Heart left ventricle (tissue), 13 donors: ENCODE data around the gene RNF135.

ENCODE experiments used
- POLR2A ChIP-seq, 2 donors: fragments of 450-650 bp; IDR thresholded peaks; one replicate each; pipeline ENCODE4 v1.6.1; 2017; ENCODE audit warnings: antibody characterized with exemption in 2 of 2, mild to moderate bottlenecking in 2 of 2, moderate library complexity in 2 of 2
- TF ChIP-seq, protein P1 (sequence below), 12 donors: fragments of 200-600 bp; sonication (generic) in 4 of 12; IDR thresholded peaks; one replicate each; pipeline versions ENCODE4 v1.5.0 to v1.8.0; 2018 to 2022; ENCODE audit warnings: antibody characterized with exemption in 12 of 12, mild to moderate bottlenecking in 5 of 12
- donor health status: ischemic (EF 13 %, LVEDD 7.1; RV severe dilation, severe dysfunction).
- donor health status: DM: no; HTN: yes; CAD: no.
- donor health status: DM: no; HTN: no; CAD: no.
- donor health status: ischemic (EF 25% LVEDD 6.9; RV normal size, moderate dysfunction).
- donor health status: ischemic (EF 25% LVEDD 5.7; RV mildly dilated, moderate dysfunction).
- donor health status: ischemic (EF 35%, LVEDD 5.7; RV mildly dilated, moderate dysfunction).
- donor health status: nonischemic (EF 11% LVEDD 7.7; RV severe dilation, severe dysfunction).
- donor health status: DM: yes; HTN: yes; CAD: no.
- donor health status: PGD.
- donor health status: ischemic (EF 29% LVEDD 5.4; RV normal size, mild dysfunction).
- donor health status: nonischemic (EF 23%, LVEDD 6.1; RV moderate dilation, normal function).

DNA sequence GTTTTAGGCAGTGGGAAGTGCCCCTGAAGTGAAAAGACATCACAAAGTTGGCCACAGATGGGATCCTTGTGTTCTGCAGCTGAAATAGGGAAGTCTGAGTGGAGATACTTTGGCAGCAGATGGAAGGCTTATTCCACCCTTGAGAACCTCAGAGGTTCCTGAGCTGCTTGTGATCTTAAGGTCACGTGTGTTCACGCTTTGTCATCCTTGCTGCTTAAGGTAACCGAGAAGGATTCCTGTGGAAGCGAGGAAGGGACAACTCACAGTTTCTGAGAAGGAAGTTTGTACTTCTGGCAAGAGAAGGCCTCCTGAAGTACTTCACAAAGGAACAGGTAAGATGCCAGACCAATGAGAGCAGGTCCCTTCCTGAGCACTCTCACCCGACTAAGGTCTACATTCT, 36.9 kb upstream of the RNF135 start:
- no peak for TF ChIP-seq POLR2A (IDR thresholded peaks at IDR 0.05)
- TF ChIP-seq, protein P1, sequence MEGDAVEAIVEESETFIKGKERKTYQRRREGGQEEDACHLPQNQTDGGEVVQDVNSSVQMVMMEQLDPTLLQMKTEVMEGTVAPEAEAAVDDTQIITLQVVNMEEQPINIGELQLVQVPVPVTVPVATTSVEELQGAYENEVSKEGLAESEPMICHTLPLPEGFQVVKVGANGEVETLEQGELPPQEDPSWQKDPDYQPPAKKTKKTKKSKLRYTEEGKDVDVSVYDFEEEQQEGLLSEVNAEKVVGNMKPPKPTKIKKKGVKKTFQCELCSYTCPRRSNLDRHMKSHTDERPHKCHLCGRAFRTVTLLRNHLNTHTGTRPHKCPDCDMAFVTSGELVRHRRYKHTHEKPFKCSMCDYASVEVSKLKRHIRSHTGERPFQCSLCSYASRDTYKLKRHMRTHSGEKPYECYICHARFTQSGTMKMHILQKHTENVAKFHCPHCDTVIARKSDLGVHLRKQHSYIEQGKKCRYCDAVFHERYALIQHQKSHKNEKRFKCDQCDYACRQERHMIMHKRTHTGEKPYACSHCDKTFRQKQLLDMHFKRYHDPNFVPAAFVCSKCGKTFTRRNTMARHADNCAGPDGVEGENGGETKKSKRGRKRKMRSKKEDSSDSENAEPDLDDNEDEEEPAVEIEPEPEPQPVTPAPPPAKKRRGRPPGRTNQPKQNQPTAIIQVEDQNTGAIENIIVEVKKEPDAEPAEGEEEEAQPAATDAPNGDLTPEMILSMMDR (IDR thresholded peaks at IDR 0.05) = no peak
